SK-N-SH treated with all-trans-retinoic acid at 6 μM for 48 hours (cell line): ENCODE data around the gene KLHL18.

Experiments
- ATAC-seq: fragments of 200-7000 bp; cut with Tn5 transposase; 3 replicates; pipeline ENCODE4 v1.9.1; 2020; ENCODE audit warnings: mild to moderate bottlenecking, moderate library complexity
- ARNTL ChIP-seq: fragments of 450-650 bp; formaldehyde crosslinking; IDR thresholded peaks from 2 replicates; pipeline ENCODE4 v1.5.0; 2020; ENCODE audit warnings: low read depth, mild to moderate bottlenecking, moderate library complexity, borderline replicate concordance
- BACH2 ChIP-seq: fragments of 250-450 bp; sonication (Bioruptor Pico); IDR thresholded peaks from 2 replicates; pipeline ENCODE4 v1.9.0; 2021; ENCODE audit warnings: mild to moderate bottlenecking, borderline replicate concordance
- CSDC2 ChIP-seq: fragments of 250-450 bp; sonication (Bioruptor Pico); IDR thresholded peaks from 2 replicates; pipeline ENCODE4 v1.5.0; 2020; ENCODE audit warnings: mild to moderate bottlenecking, moderate library complexity
- ESRRG ChIP-seq: fragments of 250-450 bp; sonication (Bioruptor Pico); IDR thresholded peaks from 2 replicates; pipeline ENCODE4 v1.6.1; 2021; ENCODE audit warnings: mild to moderate bottlenecking
- GLIS3 ChIP-seq: fragments of 250-450 bp; sonication (Bioruptor Pico); IDR thresholded peaks from 2 replicates; pipeline ENCODE4 v1.5.0; 2020; ENCODE audit warnings: mild to moderate bottlenecking, moderate library complexity
- ISL1 ChIP-seq: fragments of 250-450 bp; sonication (Bioruptor Pico); IDR thresholded peaks from 2 replicates; pipeline ENCODE4 v2.1.2; 2022; ENCODE audit warnings: mild to moderate bottlenecking, moderate library complexity
- OSR1 ChIP-seq: fragments of 250-450 bp; sonication (Bioruptor Pico); IDR thresholded peaks from 2 replicates; pipeline ENCODE4 v1.8.0; 2022; ENCODE audit warnings: moderate library complexity, mild to moderate bottlenecking, inconsistent platforms
- PPARA ChIP-seq: fragments of 250-450 bp; sonication (Bioruptor Pico); IDR thresholded peaks from 2 replicates; pipeline ENCODE4 v1.5.0; 2020; ENCODE audit warnings: mild to moderate bottlenecking, borderline replicate concordance
- RARB ChIP-seq: fragments of 250-450 bp; sonication (Bioruptor Pico); IDR thresholded peaks from 2 replicates; pipeline ENCODE4 v1.8.0; 2021; ENCODE audit warnings: mild to moderate bottlenecking, moderate library complexity
- SNAI2 ChIP-seq: fragments of 250-450 bp; sonication (Bioruptor Pico); IDR thresholded peaks from 2 replicates; pipeline ENCODE4 v1.5.0; 2020; ENCODE audit warnings: mild to moderate bottlenecking, moderate library complexity
- TCF4 ChIP-seq: fragments of 250-450 bp; sonication (Bioruptor Pico); IDR thresholded peaks from 2 replicates; pipeline ENCODE4 v1.8.0; 2021; ENCODE audit warnings: mild to moderate bottlenecking, moderate library complexity, borderline replicate concordance
- TOX ChIP-seq: fragments of 250-450 bp; sonication (Bioruptor Pico); IDR thresholded peaks from 2 replicates; pipeline ENCODE4 v1.8.0; 2021; ENCODE audit warnings: mild to moderate bottlenecking, moderate library complexity, borderline replicate concordance
- ZC3H10 ChIP-seq: fragments of 250-450 bp; sonication (Bioruptor Pico); IDR thresholded peaks from 2 replicates; pipeline ENCODE4 v1.5.1; 2021; ENCODE audit warnings: mild to moderate bottlenecking, moderate library complexity
- ZFP3 ChIP-seq: fragments of 250-450 bp; sonication (Bioruptor Pico); IDR thresholded peaks from 2 replicates; pipeline ENCODE4 v1.5.0; 2020; ENCODE audit warnings: mild to moderate bottlenecking, moderate library complexity
- ZFP30 ChIP-seq: fragments of 450-650 bp; formaldehyde crosslinking; IDR thresholded peaks from 2 replicates; pipeline ENCODE4 v1.5.0; 2022; ENCODE audit warnings: mild to moderate bottlenecking, moderate library complexity
- ZNF565 ChIP-seq: fragments of 450-650 bp; formaldehyde crosslinking; conservative IDR thresholded peaks from 2 replicates; pipeline ENCODE4 v1.5.0; 2020; ENCODE audit warnings: low read depth, mild to moderate bottlenecking, moderate library complexity
- ZNF70 ChIP-seq: fragments of 450-650 bp; formaldehyde crosslinking; IDR thresholded peaks from 2 replicates; pipeline ENCODE4 v1.5.0; 2020; ENCODE audit warnings: mild to moderate bottlenecking, moderate library complexity
- ZNF8 ChIP-seq: fragments of 450-650 bp; formaldehyde crosslinking; IDR thresholded peaks from 2 replicates; pipeline ENCODE4 v1.5.0; 2020; ENCODE audit warnings: mild to moderate bottlenecking, moderate library complexity
- TF ChIP-seq, protein P1 (sequence below): fragments of 250-450 bp; sonication (Bioruptor Pico); IDR thresholded peaks from 2 replicates; pipeline ENCODE4 v1.8.0; 2020; ENCODE audit warnings: mild to moderate bottlenecking, moderate library complexity, borderline replicate concordance
- TF ChIP-seq, protein P2 (sequence below): fragments of 250-450 bp; sonication (Bioruptor Pico); IDR thresholded peaks from 2 replicates; pipeline ENCODE4 v1.5.1; 2020; ENCODE audit warnings: low read depth, mild to moderate bottlenecking, moderate library complexity
- TF ChIP-seq, protein P3 (sequence below): fragments of 250-450 bp; sonication (Bioruptor Pico); IDR thresholded peaks from 2 replicates; pipeline ENCODE4 v1.8.0; 2021; ENCODE audit warnings: low read depth, mild to moderate bottlenecking, moderate library complexity, borderline replicate concordance
- TF ChIP-seq, protein P4 (sequence below): fragments of 250-450 bp; sonication (Bioruptor Pico); IDR thresholded peaks from 2 replicates; pipeline ENCODE4 v1.5.0; 2020; ENCODE audit warnings: mild to moderate bottlenecking, moderate library complexity
- TF ChIP-seq, protein P5 (sequence below): fragments of 250-450 bp; sonication (Bioruptor Pico); IDR thresholded peaks from 2 replicates; pipeline ENCODE4 v1.5.1; 2021; ENCODE audit warnings: mild to moderate bottlenecking, moderate library complexity

KLHL18 gene

DNA sequence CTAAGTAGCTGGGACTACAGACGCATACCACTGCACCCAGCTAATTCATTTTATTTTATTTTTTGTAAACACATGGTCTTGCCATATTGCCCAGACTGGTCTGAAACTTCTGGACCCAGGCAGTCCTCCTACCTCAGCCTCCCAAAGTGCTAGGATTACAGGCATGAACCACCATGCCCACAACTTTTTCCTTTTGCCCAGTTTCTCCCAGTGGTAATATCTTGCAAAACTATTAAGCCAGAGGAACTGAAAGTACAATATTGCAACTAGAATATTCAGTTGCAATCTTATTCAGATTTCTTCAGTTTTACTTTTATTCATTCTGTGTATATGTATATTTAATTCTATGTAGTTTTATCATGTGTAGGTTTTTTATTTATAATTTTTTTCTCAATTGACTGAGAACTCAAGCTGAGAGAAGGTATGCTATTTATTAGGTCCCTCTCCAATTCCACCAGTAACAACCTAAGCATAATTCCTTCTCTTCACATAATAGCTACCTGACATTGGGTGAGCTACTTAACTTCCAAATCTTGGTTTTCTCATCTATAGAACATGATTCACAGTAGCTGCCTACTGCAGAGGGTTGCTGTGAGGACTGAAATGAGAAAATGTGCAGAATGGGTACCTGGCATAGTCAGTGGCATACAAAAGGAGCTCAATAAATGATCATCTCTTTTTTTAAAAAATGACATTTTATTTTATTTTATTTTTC lies 30.8 kb downstream of the KLHL18 start:
- TF ChIP-seq ISL1 (CRISPR knock-in tag) (no peak), OSR1 (CRISPR knock-in tag) (no peak), ESRRG (CRISPR knock-in tag) (no peak), TOX (CRISPR knock-in tag) (no peak), ZFP30 (CRISPR knock-in tag) (no peak), ZFP3 (CRISPR knock-in tag) (no peak), ZNF8 (CRISPR knock-in tag) (no peak), BACH2 (CRISPR knock-in tag) (no peak), ARNTL (CRISPR knock-in tag) (no peak), ZNF70 (CRISPR knock-in tag) (no peak), PPARA (CRISPR knock-in tag) (no peak), ZC3H10 (CRISPR knock-in tag) (no peak), SNAI2 (CRISPR knock-in tag) (no peak), CSDC2 (CRISPR knock-in tag) (no peak), ZNF565 (no peak), RARB (CRISPR knock-in tag) (no peak), GLIS3 (CRISPR knock-in tag) (no peak)
- TF ChIP-seq, protein P1, sequence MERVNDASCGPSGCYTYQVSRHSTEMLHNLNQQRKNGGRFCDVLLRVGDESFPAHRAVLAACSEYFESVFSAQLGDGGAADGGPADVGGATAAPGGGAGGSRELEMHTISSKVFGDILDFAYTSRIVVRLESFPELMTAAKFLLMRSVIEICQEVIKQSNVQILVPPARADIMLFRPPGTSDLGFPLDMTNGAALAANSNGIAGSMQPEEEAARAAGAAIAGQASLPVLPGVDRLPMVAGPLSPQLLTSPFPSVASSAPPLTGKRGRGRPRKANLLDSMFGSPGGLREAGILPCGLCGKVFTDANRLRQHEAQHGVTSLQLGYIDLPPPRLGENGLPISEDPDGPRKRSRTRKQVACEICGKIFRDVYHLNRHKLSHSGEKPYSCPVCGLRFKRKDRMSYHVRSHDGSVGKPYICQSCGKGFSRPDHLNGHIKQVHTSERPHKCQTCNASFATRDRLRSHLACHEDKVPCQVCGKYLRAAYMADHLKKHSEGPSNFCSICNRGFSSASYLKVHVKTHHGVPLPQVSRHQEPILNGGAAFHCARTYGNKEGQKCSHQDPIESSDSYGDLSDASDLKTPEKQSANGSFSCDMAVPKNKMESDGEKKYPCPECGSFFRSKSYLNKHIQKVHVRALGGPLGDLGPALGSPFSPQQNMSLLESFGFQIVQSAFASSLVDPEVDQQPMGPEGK (CRISPR knock-in tag): no peak
- TF ChIP-seq, protein P2, sequence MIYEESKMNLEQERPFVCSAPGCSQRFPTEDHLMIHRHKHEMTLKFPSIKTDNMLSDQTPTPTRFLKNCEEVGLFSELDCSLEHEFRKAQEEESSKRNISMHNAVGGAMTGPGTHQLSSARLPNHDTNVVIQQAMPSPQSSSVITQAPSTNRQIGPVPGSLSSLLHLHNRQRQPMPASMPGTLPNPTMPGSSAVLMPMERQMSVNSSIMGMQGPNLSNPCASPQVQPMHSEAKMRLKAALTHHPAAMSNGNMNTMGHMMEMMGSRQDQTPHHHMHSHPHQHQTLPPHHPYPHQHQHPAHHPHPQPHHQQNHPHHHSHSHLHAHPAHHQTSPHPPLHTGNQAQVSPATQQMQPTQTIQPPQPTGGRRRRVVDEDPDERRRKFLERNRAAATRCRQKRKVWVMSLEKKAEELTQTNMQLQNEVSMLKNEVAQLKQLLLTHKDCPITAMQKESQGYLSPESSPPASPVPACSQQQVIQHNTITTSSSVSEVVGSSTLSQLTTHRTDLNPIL: no peak
- TF ChIP-seq, protein P3, sequence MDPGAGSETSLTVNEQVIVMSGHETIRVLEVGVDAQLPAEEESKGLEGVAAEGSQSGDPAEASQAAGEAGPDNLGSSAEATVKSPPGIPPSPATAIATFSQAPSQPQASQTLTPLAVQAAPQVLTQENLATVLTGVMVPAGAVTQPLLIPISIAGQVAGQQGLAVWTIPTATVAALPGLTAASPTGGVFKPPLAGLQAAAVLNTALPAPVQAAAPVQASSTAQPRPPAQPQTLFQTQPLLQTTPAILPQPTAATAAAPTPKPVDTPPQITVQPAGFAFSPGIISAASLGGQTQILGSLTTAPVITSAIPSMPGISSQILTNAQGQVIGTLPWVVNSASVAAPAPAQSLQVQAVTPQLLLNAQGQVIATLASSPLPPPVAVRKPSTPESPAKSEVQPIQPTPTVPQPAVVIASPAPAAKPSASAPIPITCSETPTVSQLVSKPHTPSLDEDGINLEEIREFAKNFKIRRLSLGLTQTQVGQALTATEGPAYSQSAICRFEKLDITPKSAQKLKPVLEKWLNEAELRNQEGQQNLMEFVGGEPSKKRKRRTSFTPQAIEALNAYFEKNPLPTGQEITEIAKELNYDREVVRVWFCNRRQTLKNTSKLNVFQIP (CRISPR knock-in tag): no peak
- TF ChIP-seq, all 23 proteins: peak for 0
- ATAC-seq: no peak

DNA sequence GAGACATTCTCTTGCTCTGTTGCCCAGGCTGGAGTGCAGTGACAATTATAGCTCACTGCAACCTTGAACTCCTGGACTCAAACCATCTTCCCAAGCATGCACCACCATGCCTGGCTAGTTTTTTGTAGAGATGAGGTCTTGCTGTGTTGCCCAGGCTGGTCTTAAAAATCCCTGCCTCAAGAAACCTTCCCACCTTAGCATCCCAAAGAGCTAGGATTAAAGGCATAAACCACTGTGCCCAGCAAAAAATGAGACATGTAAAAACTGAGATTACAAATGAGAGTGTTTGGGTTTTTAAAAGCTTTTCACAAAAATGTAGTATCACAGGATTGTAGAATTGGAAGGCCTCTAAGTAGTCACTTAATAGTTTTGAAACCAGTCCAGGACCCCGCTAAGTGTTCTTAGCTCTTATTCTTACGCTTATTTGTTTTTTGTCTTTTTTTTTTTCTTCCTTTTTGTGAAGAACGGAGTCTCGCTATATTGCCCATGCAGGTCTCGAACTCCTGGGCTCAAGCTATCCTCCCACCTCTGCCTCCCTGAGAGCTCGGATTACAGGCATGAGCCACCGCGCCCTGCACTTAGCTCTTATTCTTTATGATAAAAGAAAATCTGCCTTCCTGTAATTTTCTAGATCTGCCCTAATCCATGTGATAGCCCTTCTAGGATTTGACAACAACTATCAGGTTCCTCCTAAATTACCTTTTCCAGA lies 31.5 kb downstream of the KLHL18 start:
- ATAC-seq: no peak
- no peak for TF ChIP-seq SNAI2 (CRISPR knock-in tag)
- TF ChIP-seq ISL1 (CRISPR knock-in tag): no peak
- TF ChIP-seq, protein P4, sequence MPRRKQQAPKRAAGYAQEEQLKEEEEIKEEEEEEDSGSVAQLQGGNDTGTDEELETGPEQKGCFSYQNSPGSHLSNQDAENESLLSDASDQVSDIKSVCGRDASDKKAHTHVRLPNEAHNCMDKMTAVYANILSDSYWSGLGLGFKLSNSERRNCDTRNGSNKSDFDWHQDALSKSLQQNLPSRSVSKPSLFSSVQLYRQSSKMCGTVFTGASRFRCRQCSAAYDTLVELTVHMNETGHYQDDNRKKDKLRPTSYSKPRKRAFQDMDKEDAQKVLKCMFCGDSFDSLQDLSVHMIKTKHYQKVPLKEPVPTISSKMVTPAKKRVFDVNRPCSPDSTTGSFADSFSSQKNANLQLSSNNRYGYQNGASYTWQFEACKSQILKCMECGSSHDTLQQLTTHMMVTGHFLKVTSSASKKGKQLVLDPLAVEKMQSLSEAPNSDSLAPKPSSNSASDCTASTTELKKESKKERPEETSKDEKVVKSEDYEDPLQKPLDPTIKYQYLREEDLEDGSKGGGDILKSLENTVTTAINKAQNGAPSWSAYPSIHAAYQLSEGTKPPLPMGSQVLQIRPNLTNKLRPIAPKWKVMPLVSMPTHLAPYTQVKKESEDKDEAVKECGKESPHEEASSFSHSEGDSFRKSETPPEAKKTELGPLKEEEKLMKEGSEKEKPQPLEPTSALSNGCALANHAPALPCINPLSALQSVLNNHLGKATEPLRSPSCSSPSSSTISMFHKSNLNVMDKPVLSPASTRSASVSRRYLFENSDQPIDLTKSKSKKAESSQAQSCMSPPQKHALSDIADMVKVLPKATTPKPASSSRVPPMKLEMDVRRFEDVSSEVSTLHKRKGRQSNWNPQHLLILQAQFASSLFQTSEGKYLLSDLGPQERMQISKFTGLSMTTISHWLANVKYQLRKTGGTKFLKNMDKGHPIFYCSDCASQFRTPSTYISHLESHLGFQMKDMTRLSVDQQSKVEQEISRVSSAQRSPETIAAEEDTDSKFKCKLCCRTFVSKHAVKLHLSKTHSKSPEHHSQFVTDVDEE (CRISPR knock-in tag): no peak
- TF ChIP-seq, protein P3 (CRISPR knock-in tag): no peak
- no peak for TF ChIP-seq ARNTL (CRISPR knock-in tag)
- TF ChIP-seq BACH2 (CRISPR knock-in tag): no peak
- TF ChIP-seq, protein P5, sequence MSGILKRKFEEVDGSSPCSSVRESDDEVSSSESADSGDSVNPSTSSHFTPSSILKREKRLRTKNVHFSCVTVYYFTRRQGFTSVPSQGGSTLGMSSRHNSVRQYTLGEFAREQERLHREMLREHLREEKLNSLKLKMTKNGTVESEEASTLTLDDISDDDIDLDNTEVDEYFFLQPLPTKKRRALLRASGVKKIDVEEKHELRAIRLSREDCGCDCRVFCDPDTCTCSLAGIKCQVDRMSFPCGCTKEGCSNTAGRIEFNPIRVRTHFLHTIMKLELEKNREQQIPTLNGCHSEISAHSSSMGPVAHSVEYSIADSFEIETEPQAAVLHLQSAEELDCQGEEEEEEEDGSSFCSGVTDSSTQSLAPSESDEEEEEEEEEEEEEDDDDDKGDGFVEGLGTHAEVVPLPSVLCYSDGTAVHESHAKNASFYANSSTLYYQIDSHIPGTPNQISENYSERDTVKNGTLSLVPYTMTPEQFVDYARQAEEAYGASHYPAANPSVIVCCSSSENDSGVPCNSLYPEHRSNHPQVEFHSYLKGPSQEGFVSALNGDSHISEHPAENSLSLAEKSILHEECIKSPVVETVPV (CRISPR knock-in tag): no peak
- no peak for TF ChIP-seq TOX (CRISPR knock-in tag)
- no peak for TF ChIP-seq ZNF8 (CRISPR knock-in tag)
- TF ChIP-seq TCF4: no peak
- TF ChIP-seq RARB (CRISPR knock-in tag): no peak
- TF ChIP-seq, protein P1 (CRISPR knock-in tag): no peak
- TF ChIP-seq, protein P2: no peak
- TF ChIP-seq ZNF70 (CRISPR knock-in tag): no peak
- TF ChIP-seq ZNF565: no peak
